Caco-2 (cell line): ENCODE measurements around the gene C1QTNF12. TPM values are rescaled to one million over a fixed set of nuclear protein-coding genes. Genes with fewer than 3 reads are reported as not detected.

Source experiments
- BruUV-seq: library from RNA; stranded (reverse); fragments of 400-500 nt; replicated peaks from 2 replicates; lab custom pipeline; 2021; lab: Mats Ljungman, UMichigan
- CTCF ChIA-PET: fragments of 300-600 bp; sonication (Branson Sonifier 250); formaldehyde crosslinking; loops from one replicate; lab custom pipeline; 2022; ENCODE audit warnings: antibody characterized with exemption; lab: Charles Lee
- POLR2A ChIA-PET: fragments of 300-600 bp; sonication (Branson Sonifier 250); formaldehyde crosslinking; loops from one replicate; lab custom pipeline; 2022; ENCODE audit warnings: antibody characterized with exemption; lab: Charles Lee
- DNase-seq, 2 experiments: peaks; one replicate each; pipeline versions ENCODE4 v3.0.0 to v3.0.0-alpha.2; 2020 to 2022
- H3K27me3 ChIP-seq: replicated peaks from 2 replicates; pipeline ENCODE4 v1.6.0; 2011; ENCODE audit warnings: low read length; ENCODE audit not compliant: control insufficient read depth, insufficient read depth
- H3K36me3 ChIP-seq: 2 replicates; pipeline ENCODE4 v1.5.1; 2011; ENCODE audit warnings: low read length; ENCODE audit not compliant: control insufficient read depth, insufficient read depth
- H3K4me1 ChIP-seq: fragments of 250-450 bp; sonication (Bioruptor Pico); 2 replicates; pipeline ENCODE4 v1.5.1; 2020; ENCODE audit warnings: mild to moderate bottlenecking
- H3K4me3 ChIP-seq: 2 replicates; pipeline ENCODE4 v1.5.1; 2011; ENCODE audit warnings: low read depth, mild to moderate bottlenecking, control low read depth, low read length
- H3K9me3 ChIP-seq: fragments of 250-450 bp; sonication (Bioruptor Pico); 2 replicates; pipeline ENCODE4 v1.5.1; 2020; ENCODE audit warnings: mild to moderate bottlenecking, moderate library complexity
- H3K27ac Mint-ChIP-seq: one replicate; pipeline ENCODE4 v1.8.0; 2022; ENCODE audit warnings: mixed read lengths; ENCODE audit not compliant: unreplicated experiment
- H3K27me3 Mint-ChIP-seq: one replicate; pipeline ENCODE4 v1.8.0; 2022; ENCODE audit warnings: mixed read lengths; ENCODE audit not compliant: insufficient read depth, unreplicated experiment
- H3K36me3 Mint-ChIP-seq: one replicate; pipeline ENCODE4 v1.8.0; 2022; ENCODE audit warnings: mild to moderate bottlenecking, mixed read lengths; ENCODE audit not compliant: insufficient read depth, unreplicated experiment
- H3K4me1 Mint-ChIP-seq: one replicate; pipeline ENCODE4 v1.8.0; 2022; ENCODE audit warnings: low read depth, mixed read lengths; ENCODE audit not compliant: unreplicated experiment
- H3K4me3 Mint-ChIP-seq: one replicate; pipeline ENCODE4 v1.8.0; 2022; ENCODE audit warnings: mild to moderate bottlenecking, moderate library complexity, mixed read lengths; ENCODE audit not compliant: unreplicated experiment
- H3K9me3 Mint-ChIP-seq: one replicate; pipeline ENCODE4 v1.8.0; 2022; ENCODE audit warnings: mixed read lengths; ENCODE audit not compliant: unreplicated experiment
- CTCF ChIP-seq, 2 experiments: fragments of 200-600 bp in 1 of 2; IDR thresholded peaks; 1 replicate in 1 of 2; 2 replicates in 1 of 2; pipeline versions ENCODE4 v1.5.1 to v1.8.0; 2011 to 2022; ENCODE audit warnings: antibody characterized with exemption in 1 of 2, control low read depth in 1 of 2, inconsistent platforms in 1 of 2, low read depth in 1 of 2, low read length in 1 of 2, mild to moderate bottlenecking in 1 of 2, moderate library complexity in 1 of 2; ENCODE audit not compliant: insufficient read depth in 1 of 2, severe bottlenecking in 1 of 2, unreplicated experiment in 1 of 2
- intact Hi-C: fragments of 100-400 bp; cut with micrococcal nuclease; formaldehyde crosslinking; loops from one replicate; pipeline ENCODE4 v1.10.0; 2022; ENCODE audit not compliant: unreplicated experiment
- total RNA-seq: library from RNA; stranded (reverse); gene quantifications from 2 replicates; pipeline ENCODE4 v1.2.3, GENCODE V29; 2022

Gene C1QTNF12
- total RNA-seq, 1 experiment from 2014 or later: 3.7 TPM

DNA sequence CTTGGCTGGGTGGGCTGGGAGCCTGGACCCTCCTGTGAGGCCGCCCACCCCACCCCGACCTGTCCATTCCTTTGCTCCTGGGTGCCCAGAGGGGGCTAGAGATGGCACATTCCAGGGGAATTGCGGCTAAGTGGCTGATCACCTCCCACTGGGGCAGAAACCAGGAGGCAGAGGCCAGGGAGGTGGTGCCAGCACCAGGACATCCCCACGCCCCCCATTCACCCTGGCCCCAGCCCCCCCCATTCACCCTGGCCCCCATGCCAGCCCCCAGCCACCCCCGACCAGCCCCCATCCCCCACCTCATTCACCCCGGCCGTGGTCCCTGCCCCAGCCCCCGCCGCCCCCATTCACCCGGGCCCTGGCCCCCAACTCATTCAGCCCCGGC, 6.2 kb downstream of the C1QTNF12 start:
- Histone ChIP-seq H3K9me3 (no peaks in the 10 kb centered on the region), H3K36me3 (no peaks in the 10 kb centered on the region), H3K27me3 (no peaks in the 10 kb centered on the region), H3K4me1 (peaks cover 40% of the 10 kb centered on the region), H3K4me3 (no peak overlapping the region)
- BruUV-seq: no TSS peak
- Mint-ChIP-seq H3K4me3 (no peak overlapping the region), H3K27ac (no peak overlapping the region), H3K27me3 (no peaks in the 10 kb centered on the region), H3K9me3 (no peaks in the 10 kb centered on the region), H3K4me1 (no peaks in the 10 kb centered on the region), H3K36me3 (peaks cover 38% of the 10 kb centered on the region)
- ChIA-PET POLR2A (no interaction called here), CTCF (interaction anchor here (0.6 kb wide), 1 partner anchor 17 kb away, joined by 3 read pairs; no protein-coding TSS in a partner anchor)
- no peak for DNase-seq
- intact Hi-C loops: no loop called here
- no peak for TF ChIP-seq CTCF (IDR thresholded peaks at IDR 0.05; ENCODE audit: insufficient read depth in 1 of 2, low read depth in 1 of 2, low read length in 1 of 2, severe bottlenecking in 1 of 2, unreplicated experiment in 1 of 2)

DNA sequence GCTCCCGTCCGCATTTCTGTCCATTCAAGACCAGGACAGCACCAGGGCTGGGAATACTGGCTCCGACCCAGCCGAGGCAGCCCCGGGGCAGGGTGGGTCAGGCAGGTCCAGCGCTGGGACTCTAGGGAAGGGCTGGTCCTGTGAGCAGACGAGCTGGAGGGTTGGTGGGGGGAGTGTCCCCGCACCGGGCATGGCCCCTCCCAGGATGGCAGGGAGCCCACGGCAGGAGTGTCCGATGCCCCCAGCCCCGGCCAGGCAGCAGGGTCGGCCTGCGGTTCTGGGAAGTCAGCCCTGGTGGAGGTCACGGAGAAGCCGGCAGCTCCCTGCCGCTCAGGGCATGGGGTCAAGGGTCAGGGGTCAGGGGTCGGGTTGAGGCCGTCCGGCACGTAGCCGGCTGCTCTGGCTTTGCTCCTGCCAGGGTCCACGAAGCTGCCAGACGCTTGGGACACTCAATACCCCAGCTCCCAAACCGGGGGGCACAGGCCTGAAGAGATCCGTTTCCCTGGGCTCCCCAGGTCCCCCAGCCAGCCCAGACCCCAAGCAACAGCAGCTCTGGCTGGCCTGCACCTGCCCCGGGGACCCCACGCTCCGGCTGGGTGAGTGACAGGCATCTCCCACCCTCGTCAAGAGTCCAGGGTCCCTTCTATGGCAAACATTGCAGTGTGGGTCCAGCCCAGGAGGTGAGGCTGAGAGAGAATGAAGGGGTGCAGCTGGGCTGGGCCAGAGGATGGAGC, 6.7 kb downstream of the C1QTNF12 start:
- CTCF ChIA-PET: no interaction called here
- DNase-seq: no peak
- no TSS peak for BruUV-seq
- H3K27ac Mint-ChIP-seq: no peak overlapping the region
- Histone ChIP-seq H3K4me1 (peaks cover 40% of the 10 kb centered on the region), H3K27me3 (no peaks in the 10 kb centered on the region), H3K36me3 (no peaks in the 10 kb centered on the region), H3K9me3 (no peaks in the 10 kb centered on the region), H3K4me3 (no peak overlapping the region)
- no peak for TF ChIP-seq CTCF (IDR thresholded peaks at IDR 0.05; ENCODE audit: insufficient read depth in 1 of 2, low read depth in 1 of 2, low read length in 1 of 2, severe bottlenecking in 1 of 2, unreplicated experiment in 1 of 2)
- no peaks in the 10 kb centered on the region for H3K9me3 Mint-ChIP-seq
- H3K4me1 Mint-ChIP-seq: no peaks in the 10 kb centered on the region
- intact Hi-C loops: no loop called here
- H3K4me3 Mint-ChIP-seq: no peak overlapping the region
- no peaks in the 10 kb centered on the region for H3K27me3 Mint-ChIP-seq
- POLR2A ChIA-PET: interaction anchor here (0.6 kb wide), 1 partner anchor 35 kb away, joined by 3 read pairs; no protein-coding TSS in a partner anchor
- H3K36me3 Mint-ChIP-seq: peaks cover 38% of the 10 kb centered on the region

DNA sequence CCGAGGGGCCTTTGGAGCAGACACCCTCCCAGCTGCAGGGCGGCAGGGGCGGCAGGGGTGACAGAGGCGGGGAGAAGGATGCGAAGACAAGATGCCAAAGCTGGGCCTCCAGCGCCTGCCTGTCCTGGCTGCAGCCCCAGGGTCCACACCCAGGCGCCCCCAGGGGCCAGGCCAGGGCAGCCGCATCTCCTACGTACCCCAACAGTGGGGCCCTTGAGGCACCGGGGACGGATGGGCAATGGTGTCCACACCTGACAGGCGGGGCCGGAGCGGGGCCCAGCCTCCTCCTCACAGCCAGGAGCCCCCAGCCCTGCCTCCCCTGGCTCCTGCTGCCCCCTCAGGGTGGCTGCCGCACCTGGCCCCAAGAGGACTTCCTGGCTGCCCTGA, 7.3 kb downstream of the C1QTNF12 start:
- Mint-ChIP-seq H3K27ac (no peak overlapping the region), H3K4me3 (no peak overlapping the region), H3K36me3 (peaks cover 40% of the 10 kb centered on the region), H3K27me3 (no peaks in the 10 kb centered on the region), H3K9me3 (no peaks in the 10 kb centered on the region), H3K4me1 (no peaks in the 10 kb centered on the region)
- no peaks in the 10 kb centered on the region for H3K9me3 ChIP-seq
- POLR2A ChIA-PET: no interaction called here
- no TSS peak for BruUV-seq
- CTCF ChIA-PET: no interaction called here
- no peaks in the 10 kb centered on the region for H3K27me3 ChIP-seq
- intact Hi-C loops: no loop called here
- DNase-seq: no peak
- no peak for TF ChIP-seq CTCF (IDR thresholded peaks at IDR 0.05; ENCODE audit: insufficient read depth in 1 of 2, low read depth in 1 of 2, low read length in 1 of 2, severe bottlenecking in 1 of 2, unreplicated experiment in 1 of 2)
- H3K36me3 ChIP-seq: no peaks in the 10 kb centered on the region
- no peak overlapping the region for H3K4me3 ChIP-seq
- H3K4me1 ChIP-seq: peaks cover 38% of the 10 kb centered on the region
